IMR-90 (cell line): ENCODE measurements around the gene ADISSP. TPM values are rescaled to one million over a fixed set of nuclear protein-coding genes. Genes with fewer than 3 reads are reported as not detected.

ENCODE experiments used
- ATAC-seq: fragments of 200-7000 bp; cut with Tn5 transposase; 2 replicates; pipeline ENCODE4 v1.9.1; 2020; ENCODE audit warnings: low read depth, mild to moderate bottlenecking, moderate library complexity
- BruUV-seq: library from RNA; stranded (reverse); fragments of 400-500 nt; replicated peaks from 2 replicates; lab custom pipeline; 2021; lab: Mats Ljungman, UMichigan
- CTCF ChIA-PET: fragments of 300-600 bp; formaldehyde crosslinking; extraction: SDS; loops from one replicate; lab custom pipeline; 2021; ENCODE audit warnings: antibody characterized with exemption; lab: Yijun Ruan, JAX
- POLR2A ChIA-PET: fragments of 300-600 bp; sonication (Branson Sonifier 250); formaldehyde crosslinking; loops from one replicate; lab custom pipeline; 2022; ENCODE audit warnings: antibody characterized with exemption; ENCODE audit not compliant: unreplicated experiment; lab: Charles Lee
- DNase-seq: peaks from one replicate; pipeline ENCODE4 v3.0.0; 2013
- H2AFZ ChIP-seq: replicated peaks from 2 replicates; pipeline ENCODE3; 2013; ENCODE audit warnings: low read length, mild to moderate bottlenecking; ENCODE audit not compliant: poor library complexity
- H2AK5ac ChIP-seq: 2 replicates; pipeline ENCODE4 v1.6.1; 2013; ENCODE audit warnings: low read depth, low read length, inconsistent platforms
- H2AK9ac ChIP-seq: replicated peaks from 2 replicates; pipeline ENCODE3; 2013; ENCODE audit warnings: mild to moderate bottlenecking, low read depth, low read length, moderate library complexity; ENCODE audit not compliant: poor library complexity
- H2BK120ac ChIP-seq: 2 replicates; pipeline ENCODE4 v1.6.1; 2013; ENCODE audit warnings: low read depth, low read length, inconsistent platforms
- H2BK15ac ChIP-seq: 3 replicates; pipeline ENCODE4 v1.6.1; 2013; ENCODE audit warnings: low read depth, low read length, inconsistent platforms
- H2BK20ac ChIP-seq: 2 replicates; pipeline ENCODE4 v1.6.1; 2013; ENCODE audit warnings: low read depth, mild to moderate bottlenecking, inconsistent platforms, low read length, moderate library complexity
- H2BK5ac ChIP-seq: 2 replicates; pipeline ENCODE4 v1.6.1; 2013; ENCODE audit warnings: mild to moderate bottlenecking, low read depth, low read length, inconsistent platforms; ENCODE audit not compliant: poor library complexity, severe bottlenecking
- H3K14ac ChIP-seq: replicated peaks from 2 replicates; pipeline ENCODE4 v1.6.1; 2013; ENCODE audit warnings: low read depth, low read length, inconsistent platforms
- H3K18ac ChIP-seq: 2 replicates; pipeline ENCODE4 v1.6.1; 2013; ENCODE audit warnings: low read depth, low read length, control low read depth
- H3K23ac ChIP-seq: 2 replicates; pipeline ENCODE4 v1.6.1; 2013; ENCODE audit warnings: low read depth, low read length, inconsistent platforms
- H3K27ac ChIP-seq: 2 replicates; pipeline ENCODE4 v1.5.1; 2013; ENCODE audit warnings: mild to moderate bottlenecking, control low read depth, low read length; ENCODE audit not compliant: insufficient read depth
- H3K27me3 ChIP-seq: 2 replicates; pipeline ENCODE4 v1.6.1; 2013; ENCODE audit warnings: low read length; ENCODE audit not compliant: control insufficient read depth, insufficient read depth
- H3K36me3 ChIP-seq: 2 replicates; pipeline ENCODE4 v1.6.1; 2013; ENCODE audit warnings: low read length, mixed read lengths; ENCODE audit not compliant: control insufficient read depth, insufficient read depth
- H3K4ac ChIP-seq: 2 replicates; pipeline ENCODE4 v1.6.1; 2013; ENCODE audit warnings: low read depth, low read length, inconsistent platforms
- H3K4me1 ChIP-seq: 2 replicates; pipeline ENCODE4 v1.6.1; 2013; ENCODE audit warnings: low read length, mixed read lengths; ENCODE audit not compliant: control insufficient read depth, insufficient read depth
- H3K4me2 ChIP-seq: 2 replicates; pipeline ENCODE4 v1.6.1; 2013; ENCODE audit warnings: low read depth, mild to moderate bottlenecking, control low read depth, low read length, moderate library complexity
- H3K4me3 ChIP-seq: 2 replicates; pipeline ENCODE4 v1.5.1; 2013; ENCODE audit warnings: low read depth, mild to moderate bottlenecking, control low read depth, low read length, moderate library complexity; ENCODE audit not compliant: insufficient read depth
- H3K56ac ChIP-seq: 2 replicates; pipeline ENCODE4 v1.6.1; 2013; ENCODE audit warnings: low read length, inconsistent platforms; ENCODE audit not compliant: insufficient read depth; ENCODE audit errors: extremely low read depth
- H3K79me1 ChIP-seq, 2 experiments: 2 replicates each; pipeline ENCODE4 v1.6.1; 2013; ENCODE audit warnings: low read length in 2 of 2, inconsistent platforms in 1 of 2, low read depth in 1 of 2
- H3K9ac ChIP-seq: 2 replicates; pipeline ENCODE4 v1.6.1; 2013; ENCODE audit warnings: low read depth, low read length, control low read depth
- H3K9me1 ChIP-seq: 2 replicates; pipeline ENCODE4 v1.6.1; 2013; ENCODE audit warnings: low read length, inconsistent platforms; ENCODE audit not compliant: insufficient read depth
- H3K9me3 ChIP-seq: 2 replicates; pipeline ENCODE4 v1.6.1; 2013; ENCODE audit warnings: low read length; ENCODE audit not compliant: control insufficient read depth, insufficient read depth
- H4K20me1 ChIP-seq: 2 replicates; pipeline ENCODE4 v1.6.1; 2013; ENCODE audit warnings: low read length, inconsistent platforms; ENCODE audit not compliant: insufficient read depth
- H4K5ac ChIP-seq: 2 replicates; pipeline ENCODE4 v1.6.1; 2013; ENCODE audit warnings: mild to moderate bottlenecking, low read depth, low read length, control low read depth
- H4K8ac ChIP-seq, 2 experiments: 2 replicates each; pipeline ENCODE4 v1.6.1; 2013; ENCODE audit warnings: low read depth in 2 of 2, low read length in 2 of 2, control low read depth in 1 of 2, inconsistent platforms in 1 of 2
- H4K91ac ChIP-seq: 2 replicates; pipeline ENCODE4 v1.6.1; 2013; ENCODE audit warnings: low read depth, low read length, inconsistent platforms; ENCODE audit not compliant: insufficient read depth
- BHLHE40 ChIP-seq: fragments of 150-350 bp; IDR thresholded peaks from 2 replicates; pipeline ENCODE4 v1.6.1; 2016; ENCODE audit warnings: mild to moderate bottlenecking, low read depth, low read length
- CEBPB ChIP-seq: IDR thresholded peaks from 2 replicates; pipeline ENCODE4 v1.6.1; 2012; ENCODE audit warnings: low read depth, low read length, improper control_type of control experiment
- CHD1 ChIP-seq: IDR thresholded peaks from 2 replicates; pipeline ENCODE4 v1.6.1; 2012; ENCODE audit warnings: low read depth, low read length, improper control_type of control experiment
- CTCF ChIP-seq: conservative IDR thresholded peaks from 2 replicates; pipeline ENCODE4 v1.5.1; 2012; ENCODE audit warnings: mild to moderate bottlenecking, low read depth, low read length, improper control_type of control experiment
- ELK1 ChIP-seq: fragments of 150-350 bp; IDR thresholded peaks from 2 replicates; pipeline ENCODE4 v1.6.1; 2016; ENCODE audit warnings: low read depth, mild to moderate bottlenecking, low read length, moderate library complexity, borderline replicate concordance
- FOS ChIP-seq: fragments of 150-350 bp; IDR thresholded peaks from 2 replicates; pipeline ENCODE4 v1.6.1; 2016; ENCODE audit warnings: low read depth, low read length
- MAFK ChIP-seq: IDR thresholded peaks from 2 replicates; pipeline ENCODE4 v1.6.1; 2012; ENCODE audit warnings: low read depth, low read length, improper control_type of control experiment
- MAZ ChIP-seq: IDR thresholded peaks from 2 replicates; pipeline ENCODE4 v1.6.1; 2012; ENCODE audit warnings: low read depth, mild to moderate bottlenecking, low read length, improper control_type of control experiment, moderate library complexity, borderline replicate concordance
- MXI1 ChIP-seq: IDR thresholded peaks from 2 replicates; pipeline ENCODE4 v1.6.1; 2012; ENCODE audit warnings: low read depth, mild to moderate bottlenecking, low read length, moderate library complexity, borderline replicate concordance
- NFE2L2 ChIP-seq: fragments of 150-350 bp; IDR thresholded peaks from 2 replicates; pipeline ENCODE4 v1.6.1; 2016; ENCODE audit warnings: low read depth, mild to moderate bottlenecking, low read length
- POLR2A ChIP-seq: IDR thresholded peaks from 2 replicates; pipeline ENCODE4 v1.6.1; 2012; ENCODE audit warnings: mild to moderate bottlenecking, low read depth, low read length
- RAD21 ChIP-seq: IDR thresholded peaks from 2 replicates; pipeline ENCODE4 v1.6.1; 2012; ENCODE audit warnings: low read length, improper control_type of control experiment
- RCOR1 ChIP-seq: IDR thresholded peaks from 2 replicates; pipeline ENCODE4 v1.6.1; 2012; ENCODE audit warnings: mild to moderate bottlenecking, low read length, improper control_type of control experiment; ENCODE audit not compliant: insufficient replicate concordance
- SMC3 ChIP-seq: fragments of 150-350 bp; IDR thresholded peaks from 2 replicates; pipeline ENCODE4 v1.6.1; 2016; ENCODE audit warnings: low read depth, mild to moderate bottlenecking, antibody characterized with exemption, low read length, moderate library complexity
- USF2 ChIP-seq: fragments of 150-350 bp; IDR thresholded peaks from 2 replicates; pipeline ENCODE4 v1.6.1; 2017; ENCODE audit warnings: mild to moderate bottlenecking, antibody characterized with exemption, low read length, low read depth
- WGBS, 2 experiments: methylation state at CpG; one replicate each; pipeline versions ENCODE4 v1.1.5 to v1.1.7; 2013; ENCODE audit warnings: missing lambda C conversion rate in 2 of 2; ENCODE audit not compliant: insufficient read length in 1 of 2; ENCODE audit errors: extremely low coverage in 2 of 2; 5-methylcytosine and 5-hydroxymethylcytosine counted together
- dilution Hi-C: fragments of 300-500 bp; cut with HindIII; formaldehyde crosslinking; loops from one replicate; pipeline ENCODE4 v1.14.3; 2018; ENCODE audit warnings: low sequenced_read_pairs; ENCODE audit not compliant: unreplicated experiment
- in situ Hi-C: fragments of 300-500 bp; cut with MboI; formaldehyde crosslinking; loops from 3 replicates; pipeline ENCODE4 v1.14.3; 2019; ENCODE audit warnings: low sequenced_read_pairs, inconsistent platforms, mixed read lengths
- intact Hi-C: fragments of 100-400 bp; cut with micrococcal nuclease; formaldehyde crosslinking; loops from 2 replicates; pipeline ENCODE4 v1.10.0; 2022
- polyA plus RNA-seq, 3 experiments: library from polyadenylated mRNA; depleted of rRNA; stranded (reverse); fragments of >200 nt; gene quantifications; 2 replicates each; pipeline ENCODE4 v1.2.3, GENCODE V29; 2012; ENCODE audit warnings: low replicate concordance in 1 of 3
- total RNA-seq: library from RNA; depleted of rRNA; stranded (reverse); fragments of >200 nt; gene quantifications from 2 replicates; pipeline ENCODE4 v1.2.3, GENCODE V29; 2012

Gene ADISSP
- total and polyA plus RNA-seq, 2 of the 4 experiments (the other 2 are of a cell fraction), result 31.9 to 58.2 TPM

GRCh38 chr20:3778976-3779375 lies 11.4 kb upstream of the ADISSP start:
- H3K23ac ChIP-seq, result no peak overlapping the region
- no peak overlapping the region for H3K56ac ChIP-seq
- no peak overlapping the region for H2BK5ac ChIP-seq
- no peak overlapping the region for H4K91ac ChIP-seq
- no peaks in the 10 kb centered on the region for H3K9me3 ChIP-seq
- 23% methylated on average over 14 of the region's 18 CpGs; no CpG with 5 or more reads in 1 of the 2 experiments for WGBS, 2 experiments
- dilution Hi-C loops, result no loop called here
- H3K4ac ChIP-seq, result no peak overlapping the region
- peaks cover 9% of the 10 kb centered on the region; the same call in 1 of the 2 replicates for H3K27me3 ChIP-seq
- H3K36me3 ChIP-seq, result peaks cover 4% of the 10 kb centered on the region; the same call in 1 of the 2 replicates
- no peak overlapping the region for H3K4me3 ChIP-seq
- no peak overlapping the region for H2BK20ac ChIP-seq
- H4K5ac ChIP-seq, result no peak overlapping the region
- TF ChIP-seq CEBPB (no peak), BHLHE40 (no peak), CHD1 (no peak), CTCF (no peak), FOS (no peak), NFE2L2 (no peak), MAZ (no peak), ELK1 (no peak), RCOR1 (no peak), RAD21 (no peak), MXI1 (no peak), MAFK (no peak), USF2 (no peak), POLR2A (no peak), SMC3 (no peak)
- H3K4me1 ChIP-seq, result peaks cover 4% of the 10 kb centered on the region; the same call in 1 of the 2 replicates
- no peak overlapping the region for H4K8ac ChIP-seq
- no peak overlapping the region for H2AFZ ChIP-seq
- peaks cover 2 to 22% of the 10 kb centered on the region in 2 experiments; a peak in 3 of 4 replicates for H3K79me1 ChIP-seq
- H2AK9ac ChIP-seq, result peak overlapping the region; percentile 75
- ChIA-PET POLR2A (interaction anchor here (0.5 kb wide), 1 partner anchor 76 kb away, joined by 3 read pairs; no protein-coding TSS in a partner anchor), CTCF (interaction anchor here (1.2 kb wide), 1 partner anchor 8 kb away, joined by 4 read pairs; the partner anchor contains the start of gene CENPB)
- peaks cover 7% of the 10 kb centered on the region; the same call in 1 of the 2 replicates for H3K9me1 ChIP-seq
- no peak overlapping the region for H2BK15ac ChIP-seq
- no peak overlapping the region for H3K27ac ChIP-seq
- H2BK120ac ChIP-seq, result no peak overlapping the region
- ATAC-seq (no peak), DNase-seq (no peak)
- no peak overlapping the region for H2AK5ac ChIP-seq
- intact Hi-C loops, result no loop called here
- no peak overlapping the region for H3K18ac ChIP-seq
- no peak overlapping the region for H3K9ac ChIP-seq
- in situ Hi-C loops, result no loop called here
- BruUV-seq, result no TSS peak
- no peak overlapping the region for H3K14ac ChIP-seq
- no peak overlapping the region for H3K4me2 ChIP-seq
- H4K20me1 ChIP-seq, result peaks cover 28% of the 10 kb centered on the region
